ENCODE measurements around the gene NR3C2. TPM values are rescaled to one million over a fixed set of nuclear protein-coding genes. Genes with fewer than 3 reads are reported as not detected.

NR3C2 gene
- total RNA-seq, 1 donor from 2014 or later, result 11.5 TPM

DNA sequence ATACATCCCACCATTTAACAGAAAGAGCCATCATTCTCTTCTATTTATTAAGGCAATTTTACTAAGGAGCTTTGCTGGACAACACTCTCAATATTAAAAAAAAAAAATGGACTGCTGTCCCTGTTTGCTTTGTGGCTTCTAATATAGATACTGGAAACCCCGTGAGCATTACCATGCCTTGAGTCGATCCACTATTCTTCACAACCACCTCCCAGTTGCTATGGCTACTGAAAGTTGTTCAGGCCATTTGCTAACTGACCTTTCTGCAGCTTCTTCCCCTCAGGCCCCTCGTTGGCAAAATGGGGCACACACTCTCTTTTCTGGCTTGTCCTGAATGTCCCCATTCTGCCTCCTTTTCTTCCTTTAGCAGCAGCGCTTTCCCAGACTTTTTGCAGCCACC lies 340.4 kb downstream of the NR3C2 start:
- peaks cover 8% of the 10 kb centered on the region for H3K36me3 Mint-ChIP-seq
- no peak overlapping the region for H3K27ac Mint-ChIP-seq
- TF ChIP-seq, protein P1, sequence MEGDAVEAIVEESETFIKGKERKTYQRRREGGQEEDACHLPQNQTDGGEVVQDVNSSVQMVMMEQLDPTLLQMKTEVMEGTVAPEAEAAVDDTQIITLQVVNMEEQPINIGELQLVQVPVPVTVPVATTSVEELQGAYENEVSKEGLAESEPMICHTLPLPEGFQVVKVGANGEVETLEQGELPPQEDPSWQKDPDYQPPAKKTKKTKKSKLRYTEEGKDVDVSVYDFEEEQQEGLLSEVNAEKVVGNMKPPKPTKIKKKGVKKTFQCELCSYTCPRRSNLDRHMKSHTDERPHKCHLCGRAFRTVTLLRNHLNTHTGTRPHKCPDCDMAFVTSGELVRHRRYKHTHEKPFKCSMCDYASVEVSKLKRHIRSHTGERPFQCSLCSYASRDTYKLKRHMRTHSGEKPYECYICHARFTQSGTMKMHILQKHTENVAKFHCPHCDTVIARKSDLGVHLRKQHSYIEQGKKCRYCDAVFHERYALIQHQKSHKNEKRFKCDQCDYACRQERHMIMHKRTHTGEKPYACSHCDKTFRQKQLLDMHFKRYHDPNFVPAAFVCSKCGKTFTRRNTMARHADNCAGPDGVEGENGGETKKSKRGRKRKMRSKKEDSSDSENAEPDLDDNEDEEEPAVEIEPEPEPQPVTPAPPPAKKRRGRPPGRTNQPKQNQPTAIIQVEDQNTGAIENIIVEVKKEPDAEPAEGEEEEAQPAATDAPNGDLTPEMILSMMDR (conservative IDR thresholded peaks at IDR 0.05), result no peak
- no peak overlapping the region for H3K4me3 Mint-ChIP-seq
- H3K9me3 Mint-ChIP-seq, result no peaks in the 10 kb centered on the region
- H3K4me1 Mint-ChIP-seq (ENCODE audit: unreplicated experiment), result no peaks in the 10 kb centered on the region
- H3K27me3 Mint-ChIP-seq, result no peaks in the 10 kb centered on the region
- DNase-seq (ENCODE audit: extremely low spot score, unreplicated experiment), result no peak

DNA sequence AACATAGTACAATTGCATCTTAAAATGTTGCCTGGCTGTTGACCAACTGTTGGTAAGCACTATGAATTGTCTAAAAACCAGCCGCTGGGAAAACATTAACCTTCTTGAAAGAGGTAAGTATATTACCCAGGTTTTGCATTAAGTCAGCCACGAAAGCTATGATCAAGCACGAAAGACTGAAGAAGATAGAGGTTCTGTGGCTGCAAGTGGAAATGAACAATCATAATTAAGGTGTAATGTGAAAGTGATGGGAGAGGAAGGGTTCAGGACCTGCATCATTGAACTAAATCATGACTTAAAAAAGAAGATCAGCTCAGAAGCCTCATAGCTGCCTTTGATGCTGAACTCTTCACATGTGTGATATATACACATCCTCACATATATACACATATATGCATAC lies 341.0 kb downstream of the NR3C2 start:
- Mint-ChIP-seq H3K9me3 (no peaks in the 10 kb centered on the region), H3K4me1 (ENCODE audit: unreplicated experiment) (no peaks in the 10 kb centered on the region)

DNA sequence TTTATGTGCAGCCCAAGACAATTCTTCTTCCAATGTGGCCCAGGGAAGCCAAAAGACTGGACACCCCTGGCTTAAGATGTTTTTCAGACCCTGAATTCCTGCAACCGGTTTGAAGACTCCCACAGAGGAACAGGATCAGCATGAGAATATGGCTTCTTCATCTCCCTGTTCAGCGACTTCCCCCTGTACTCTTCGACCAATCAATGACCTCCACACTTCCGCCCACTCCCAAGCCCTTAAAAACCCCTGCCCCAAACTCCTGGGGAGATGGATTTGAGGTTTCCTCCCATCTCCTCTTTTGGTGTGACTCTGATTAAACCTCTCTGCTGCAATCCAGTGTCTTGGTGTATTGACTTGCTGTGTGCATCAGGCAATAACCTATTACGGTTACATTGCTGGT lies 344.4 kb downstream of the NR3C2 start:
- H3K27ac Mint-ChIP-seq, result no peak overlapping the region

More for the DNA sequence above, 341.0 kb downstream of the NR3C2 start:
- no peak for DNase-seq (ENCODE audit: extremely low spot score, unreplicated experiment)
- no peak overlapping the region for H3K27ac Mint-ChIP-seq
- H3K27me3 Mint-ChIP-seq, result no peaks in the 10 kb centered on the region
- peaks cover 9% of the 10 kb centered on the region for H3K36me3 Mint-ChIP-seq
- TF ChIP-seq, protein P1 (conservative IDR thresholded peaks at IDR 0.05), result no peak
- no peak overlapping the region for H3K4me3 Mint-ChIP-seq

DNA sequence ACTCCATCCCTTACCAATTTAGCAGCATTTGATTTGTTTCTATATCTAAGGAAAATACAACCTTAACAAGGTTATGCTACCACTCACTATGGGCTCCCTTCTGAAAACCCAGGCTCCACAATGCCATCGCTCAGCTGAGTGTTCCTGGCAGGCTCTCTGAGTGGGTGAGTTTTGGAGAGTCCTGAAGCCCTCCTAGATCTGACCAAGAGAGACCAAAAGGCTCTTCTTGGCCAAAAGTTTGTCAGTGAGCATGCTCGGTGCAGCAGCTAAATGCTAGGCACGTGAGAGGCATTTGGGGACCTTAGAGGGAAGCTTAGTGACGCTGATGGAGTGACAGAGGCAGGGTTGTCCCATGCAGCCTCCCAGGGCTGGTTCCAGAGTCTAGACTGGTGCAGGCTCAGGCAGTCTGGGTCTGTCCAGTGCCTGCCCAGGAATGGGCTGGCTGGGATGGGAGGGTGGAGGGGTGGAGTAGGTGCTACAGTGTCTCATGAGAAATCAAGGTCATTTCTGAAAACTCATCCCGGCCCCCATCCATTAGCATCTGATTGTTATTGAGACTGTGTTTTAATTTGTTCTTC lies 346.8 kb downstream of the NR3C2 start:
- H3K27ac Mint-ChIP-seq, result no peak overlapping the region
- H3K36me3 Mint-ChIP-seq, result peaks cover 8% of the 10 kb centered on the region
- H3K4me3 Mint-ChIP-seq, result no peak overlapping the region
- no peak for DNase-seq (ENCODE audit: extremely low spot score, unreplicated experiment)
- H3K27me3 Mint-ChIP-seq, result no peaks in the 10 kb centered on the region
- no peaks in the 10 kb centered on the region for H3K4me1 Mint-ChIP-seq (ENCODE audit: unreplicated experiment)
- no peaks in the 10 kb centered on the region for H3K9me3 Mint-ChIP-seq
- TF ChIP-seq, protein P1 (conservative IDR thresholded peaks at IDR 0.05), result no peak

More for the DNA sequence above, 344.4 kb downstream of the NR3C2 start:
- no peaks in the 10 kb centered on the region for H3K27me3 Mint-ChIP-seq
- H3K36me3 Mint-ChIP-seq, result peaks cover 8% of the 10 kb centered on the region
- no peak for DNase-seq (ENCODE audit: extremely low spot score, unreplicated experiment)
- H3K4me1 Mint-ChIP-seq (ENCODE audit: unreplicated experiment), result no peaks in the 10 kb centered on the region
- H3K9me3 Mint-ChIP-seq, result no peaks in the 10 kb centered on the region
- TF ChIP-seq, protein P1 (conservative IDR thresholded peaks at IDR 0.05), result no peak
- no peak overlapping the region for H3K4me3 Mint-ChIP-seq

DNA sequence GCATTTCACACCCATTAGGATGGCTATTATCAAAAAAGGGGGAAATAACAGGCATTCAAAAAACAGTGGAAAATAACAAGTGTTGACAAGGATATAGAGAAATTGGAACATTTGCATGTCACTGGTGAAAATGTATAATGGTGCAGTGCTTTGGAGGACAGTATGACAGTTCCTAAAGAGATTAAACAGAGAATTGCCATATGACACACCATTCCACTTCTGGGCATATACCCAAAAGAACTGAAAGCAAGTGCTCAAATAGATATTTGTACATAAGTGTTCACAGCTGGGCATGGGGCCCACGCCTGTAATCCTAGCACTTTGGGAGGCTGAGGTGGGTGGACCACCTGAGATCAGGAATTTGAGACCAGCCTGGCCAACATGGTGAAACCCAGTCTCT lies 348.1 kb downstream of the NR3C2 start:
- H3K9me3 Mint-ChIP-seq, result no peaks in the 10 kb centered on the region
- no peaks in the 10 kb centered on the region for H3K4me1 Mint-ChIP-seq (ENCODE audit: unreplicated experiment)
- DNase-seq (ENCODE audit: extremely low spot score, unreplicated experiment), result no peak
- H3K27me3 Mint-ChIP-seq, result no peaks in the 10 kb centered on the region
- H3K4me3 Mint-ChIP-seq, result no peak overlapping the region
- H3K27ac Mint-ChIP-seq, result no peak overlapping the region
- peaks cover 8% of the 10 kb centered on the region for H3K36me3 Mint-ChIP-seq
- TF ChIP-seq, protein P1 (conservative IDR thresholded peaks at IDR 0.05), result no peak

DNA sequence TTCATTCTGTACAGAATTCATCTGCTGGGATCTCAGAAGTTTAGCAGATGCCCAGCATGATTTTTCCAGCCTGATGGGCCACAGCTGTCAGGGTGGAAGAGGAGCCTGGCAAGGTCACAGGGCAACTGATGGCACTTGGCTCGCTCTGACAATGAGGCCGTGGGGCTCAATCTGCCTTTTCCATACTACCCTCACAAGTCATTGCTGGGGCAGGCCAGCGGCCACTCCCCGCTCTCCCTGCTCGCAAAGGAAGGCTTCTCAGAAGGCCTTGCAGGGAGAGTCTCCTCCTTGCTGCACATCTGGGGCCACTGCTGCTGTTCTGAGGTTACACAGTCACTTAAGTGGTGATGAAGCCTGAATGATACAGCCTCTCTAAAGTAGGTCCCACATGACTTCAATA lies 349.1 kb downstream of the NR3C2 start:
- TF ChIP-seq, protein P1 (conservative IDR thresholded peaks at IDR 0.05), result no peak
- Mint-ChIP-seq H3K4me3 (no peak overlapping the region), H3K36me3 (peaks cover 7% of the 10 kb centered on the region), H3K4me1 (ENCODE audit: unreplicated experiment) (no peaks in the 10 kb centered on the region), H3K27ac (no peak overlapping the region), H3K27me3 (no peaks in the 10 kb centered on the region), H3K9me3 (no peaks in the 10 kb centered on the region)
- no peak for DNase-seq (ENCODE audit: extremely low spot score, unreplicated experiment)

All from type B pancreatic cell (in vitro differentiated cells).